ENCODE data around the gene SPAG6. TPM values are rescaled to one million over a fixed set of nuclear protein-coding genes. Genes with fewer than 3 reads are reported as not detected.
A peak's percentile ranks its signal among the peaks of the same experiment; 100 is the strongest.

SPAG6 gene
- total and polyA plus RNA-seq, 4 donors: 0.23 TPM; not detected in 3

GRCh38 chr10:22429146-22429545, 83.8 kb downstream of the SPAG6 start:
- Histone ChIP-seq H3K4me3 (ENCODE audit: low read depth in 1 of 3, low read length in 3 of 3) (no peak overlapping the region), H3K27me3 (ENCODE audit: control insufficient read depth in 4 of 4, insufficient read depth in 4 of 4, low read length in 3 of 4) (no peaks in the 10 kb centered on the region), H3K9me3 (ENCODE audit: control insufficient read depth in 4 of 4, low read length in 3 of 4) (no peaks in the 10 kb centered on the region), H3K27ac (ENCODE audit: low read depth in 1 of 2, low read length in 2 of 2) (no peak overlapping the region), H3K36me3 (ENCODE audit: control insufficient read depth in 4 of 4, insufficient read depth in 3 of 4, low read depth in 1 of 4, low read length in 3 of 4) (no peaks in the 10 kb centered on the region), H3K9ac (ENCODE audit: low read depth in 1 of 2, low read length in 2 of 2) (no peak overlapping the region), H3K4me1 (ENCODE audit: control insufficient read depth in 4 of 4, insufficient read depth in 4 of 4, low read length in 3 of 4) (peaks cover 0 to 3% (median 0%) of the 10 kb centered on the region in 4 donors)
- 50% methylated on average over 3 of the region's 3 CpGs for WGBS
- TF ChIP-seq YY1 (IDR thresholded peaks at IDR 0.05): no peak
- TF ChIP-seq GABPA (IDR thresholded peaks at IDR 0.05 in 1 of 2, conservative IDR thresholded peaks at IDR 0.05 in 1 of 2): peak in 1 of 2 donors; percentile 8
- peak in 1 of 2 donors; percentile 10 for TF ChIP-seq HNF4A (conservative IDR thresholded peaks at IDR 0.05)
- no peak for DNase-seq (ENCODE audit: low spot score)

DNA sequence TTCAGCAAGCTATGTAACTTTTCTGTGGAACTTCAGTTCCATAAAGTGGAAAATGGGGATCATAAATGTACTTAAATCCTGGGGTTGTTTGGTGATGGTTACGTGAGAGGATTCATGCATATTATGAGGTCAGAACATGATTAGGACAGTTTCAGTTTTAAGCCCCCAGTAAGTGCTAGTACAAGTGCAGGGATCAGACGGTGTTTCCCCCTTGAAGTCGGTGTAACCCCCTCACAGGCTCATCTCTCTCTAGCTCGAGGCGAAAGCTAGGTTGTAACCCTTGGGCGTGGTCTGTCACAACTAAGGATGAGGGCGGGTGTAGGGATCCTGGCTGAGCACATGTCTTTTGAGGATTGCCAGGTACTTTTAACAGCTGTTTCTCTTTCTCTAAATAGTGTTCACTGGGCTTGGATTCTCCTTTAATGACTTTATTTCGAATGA, 84.7 kb downstream of the SPAG6 start:
- H3K27ac ChIP-seq (ENCODE audit: low read depth in 1 of 2, low read length in 2 of 2): no peak overlapping the region
- peaks cover 0 to 3% (median 0%) of the 10 kb centered on the region in 4 donors for H3K4me1 ChIP-seq (ENCODE audit: control insufficient read depth in 4 of 4, insufficient read depth in 4 of 4, low read length in 3 of 4)
- DNase-seq (ENCODE audit: low spot score): no peak
- 71% methylated on average over 8 of the region's 8 CpGs for WGBS
- TF ChIP-seq, protein P1, sequence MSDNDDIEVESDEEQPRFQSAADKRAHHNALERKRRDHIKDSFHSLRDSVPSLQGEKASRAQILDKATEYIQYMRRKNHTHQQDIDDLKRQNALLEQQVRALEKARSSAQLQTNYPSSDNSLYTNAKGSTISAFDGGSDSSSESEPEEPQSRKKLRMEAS (IDR thresholded peaks at IDR 0.05): no peak
- TF ChIP-seq EGR1 (IDR thresholded peaks at IDR 0.05; ENCODE audit: low read depth in 2 of 2) (no peak), HNF4G (IDR thresholded peaks at IDR 0.05) (no peak), RAD21 (IDR thresholded peaks at IDR 0.05) (no peak), GABPA (IDR thresholded peaks at IDR 0.05 in 1 of 2, conservative IDR thresholded peaks at IDR 0.05 in 1 of 2) (no peak), TAF1 (conservative IDR thresholded peaks at IDR 0.05) (no peak), SP1 (IDR thresholded peaks at IDR 0.05) (no peak), HNF4A (conservative IDR thresholded peaks at IDR 0.05) (no peak), NR2F2 (IDR thresholded peaks at IDR 0.05) (no peak), ATF3 (IDR thresholded peaks at IDR 0.05) (no peak), FOXA1 (IDR thresholded peaks at IDR 0.05) (no peak), JUND (IDR thresholded peaks at IDR 0.05) (no peak), RXRA (IDR thresholded peaks at IDR 0.05) (no peak), FOXA2 (IDR thresholded peaks at IDR 0.05) (no peak)
- TF ChIP-seq, protein P2, sequence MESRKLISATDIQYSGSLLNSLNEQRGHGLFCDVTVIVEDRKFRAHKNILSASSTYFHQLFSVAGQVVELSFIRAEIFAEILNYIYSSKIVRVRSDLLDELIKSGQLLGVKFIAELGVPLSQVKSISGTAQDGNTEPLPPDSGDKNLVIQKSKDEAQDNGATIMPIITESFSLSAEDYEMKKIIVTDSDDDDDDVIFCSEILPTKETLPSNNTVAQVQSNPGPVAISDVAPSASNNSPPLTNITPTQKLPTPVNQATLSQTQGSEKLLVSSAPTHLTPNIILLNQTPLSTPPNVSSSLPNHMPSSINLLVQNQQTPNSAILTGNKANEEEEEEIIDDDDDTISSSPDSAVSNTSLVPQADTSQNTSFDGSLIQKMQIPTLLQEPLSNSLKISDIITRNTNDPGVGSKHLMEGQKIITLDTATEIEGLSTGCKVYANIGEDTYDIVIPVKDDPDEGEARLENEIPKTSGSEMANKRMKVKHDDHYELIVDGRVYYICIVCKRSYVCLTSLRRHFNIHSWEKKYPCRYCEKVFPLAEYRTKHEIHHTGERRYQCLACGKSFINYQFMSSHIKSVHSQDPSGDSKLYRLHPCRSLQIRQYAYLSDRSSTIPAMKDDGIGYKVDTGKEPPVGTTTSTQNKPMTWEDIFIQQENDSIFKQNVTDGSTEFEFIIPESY (IDR thresholded peaks at IDR 0.05): no peak
- TF ChIP-seq, protein P3, sequence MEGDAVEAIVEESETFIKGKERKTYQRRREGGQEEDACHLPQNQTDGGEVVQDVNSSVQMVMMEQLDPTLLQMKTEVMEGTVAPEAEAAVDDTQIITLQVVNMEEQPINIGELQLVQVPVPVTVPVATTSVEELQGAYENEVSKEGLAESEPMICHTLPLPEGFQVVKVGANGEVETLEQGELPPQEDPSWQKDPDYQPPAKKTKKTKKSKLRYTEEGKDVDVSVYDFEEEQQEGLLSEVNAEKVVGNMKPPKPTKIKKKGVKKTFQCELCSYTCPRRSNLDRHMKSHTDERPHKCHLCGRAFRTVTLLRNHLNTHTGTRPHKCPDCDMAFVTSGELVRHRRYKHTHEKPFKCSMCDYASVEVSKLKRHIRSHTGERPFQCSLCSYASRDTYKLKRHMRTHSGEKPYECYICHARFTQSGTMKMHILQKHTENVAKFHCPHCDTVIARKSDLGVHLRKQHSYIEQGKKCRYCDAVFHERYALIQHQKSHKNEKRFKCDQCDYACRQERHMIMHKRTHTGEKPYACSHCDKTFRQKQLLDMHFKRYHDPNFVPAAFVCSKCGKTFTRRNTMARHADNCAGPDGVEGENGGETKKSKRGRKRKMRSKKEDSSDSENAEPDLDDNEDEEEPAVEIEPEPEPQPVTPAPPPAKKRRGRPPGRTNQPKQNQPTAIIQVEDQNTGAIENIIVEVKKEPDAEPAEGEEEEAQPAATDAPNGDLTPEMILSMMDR (IDR thresholded peaks at IDR 0.05; ENCODE audit: low read depth, low read length, missing input control): no peak
- TF ChIP-seq, protein P4, sequence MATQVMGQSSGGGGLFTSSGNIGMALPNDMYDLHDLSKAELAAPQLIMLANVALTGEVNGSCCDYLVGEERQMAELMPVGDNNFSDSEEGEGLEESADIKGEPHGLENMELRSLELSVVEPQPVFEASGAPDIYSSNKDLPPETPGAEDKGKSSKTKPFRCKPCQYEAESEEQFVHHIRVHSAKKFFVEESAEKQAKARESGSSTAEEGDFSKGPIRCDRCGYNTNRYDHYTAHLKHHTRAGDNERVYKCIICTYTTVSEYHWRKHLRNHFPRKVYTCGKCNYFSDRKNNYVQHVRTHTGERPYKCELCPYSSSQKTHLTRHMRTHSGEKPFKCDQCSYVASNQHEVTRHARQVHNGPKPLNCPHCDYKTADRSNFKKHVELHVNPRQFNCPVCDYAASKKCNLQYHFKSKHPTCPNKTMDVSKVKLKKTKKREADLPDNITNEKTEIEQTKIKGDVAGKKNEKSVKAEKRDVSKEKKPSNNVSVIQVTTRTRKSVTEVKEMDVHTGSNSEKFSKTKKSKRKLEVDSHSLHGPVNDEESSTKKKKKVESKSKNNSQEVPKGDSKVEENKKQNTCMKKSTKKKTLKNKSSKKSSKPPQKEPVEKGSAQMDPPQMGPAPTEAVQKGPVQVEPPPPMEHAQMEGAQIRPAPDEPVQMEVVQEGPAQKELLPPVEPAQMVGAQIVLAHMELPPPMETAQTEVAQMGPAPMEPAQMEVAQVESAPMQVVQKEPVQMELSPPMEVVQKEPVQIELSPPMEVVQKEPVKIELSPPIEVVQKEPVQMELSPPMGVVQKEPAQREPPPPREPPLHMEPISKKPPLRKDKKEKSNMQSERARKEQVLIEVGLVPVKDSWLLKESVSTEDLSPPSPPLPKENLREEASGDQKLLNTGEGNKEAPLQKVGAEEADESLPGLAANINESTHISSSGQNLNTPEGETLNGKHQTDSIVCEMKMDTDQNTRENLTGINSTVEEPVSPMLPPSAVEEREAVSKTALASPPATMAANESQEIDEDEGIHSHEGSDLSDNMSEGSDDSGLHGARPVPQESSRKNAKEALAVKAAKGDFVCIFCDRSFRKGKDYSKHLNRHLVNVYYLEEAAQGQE (IDR thresholded peaks at IDR 0.05): no peak
- no peaks in the 10 kb centered on the region for H3K36me3 ChIP-seq (ENCODE audit: control insufficient read depth in 4 of 4, insufficient read depth in 3 of 4, low read depth in 1 of 4, low read length in 3 of 4)
- H3K9ac ChIP-seq (ENCODE audit: low read depth in 1 of 2, low read length in 2 of 2): no peak overlapping the region
- H3K4me3 ChIP-seq (ENCODE audit: low read depth in 1 of 3, low read length in 3 of 3): no peak overlapping the region
- H3K27me3 ChIP-seq (ENCODE audit: control insufficient read depth in 4 of 4, insufficient read depth in 4 of 4, low read length in 3 of 4): no peaks in the 10 kb centered on the region
- no peaks in the 10 kb centered on the region for H3K9me3 ChIP-seq (ENCODE audit: control insufficient read depth in 4 of 4, low read length in 3 of 4)

All from liver (tissue), 9 donors.